ENCODE data around the gene ACOXL.
A peak's percentile ranks its signal among the peaks of the same experiment; 100 is the strongest.

The ACOXL gene

DNA sequence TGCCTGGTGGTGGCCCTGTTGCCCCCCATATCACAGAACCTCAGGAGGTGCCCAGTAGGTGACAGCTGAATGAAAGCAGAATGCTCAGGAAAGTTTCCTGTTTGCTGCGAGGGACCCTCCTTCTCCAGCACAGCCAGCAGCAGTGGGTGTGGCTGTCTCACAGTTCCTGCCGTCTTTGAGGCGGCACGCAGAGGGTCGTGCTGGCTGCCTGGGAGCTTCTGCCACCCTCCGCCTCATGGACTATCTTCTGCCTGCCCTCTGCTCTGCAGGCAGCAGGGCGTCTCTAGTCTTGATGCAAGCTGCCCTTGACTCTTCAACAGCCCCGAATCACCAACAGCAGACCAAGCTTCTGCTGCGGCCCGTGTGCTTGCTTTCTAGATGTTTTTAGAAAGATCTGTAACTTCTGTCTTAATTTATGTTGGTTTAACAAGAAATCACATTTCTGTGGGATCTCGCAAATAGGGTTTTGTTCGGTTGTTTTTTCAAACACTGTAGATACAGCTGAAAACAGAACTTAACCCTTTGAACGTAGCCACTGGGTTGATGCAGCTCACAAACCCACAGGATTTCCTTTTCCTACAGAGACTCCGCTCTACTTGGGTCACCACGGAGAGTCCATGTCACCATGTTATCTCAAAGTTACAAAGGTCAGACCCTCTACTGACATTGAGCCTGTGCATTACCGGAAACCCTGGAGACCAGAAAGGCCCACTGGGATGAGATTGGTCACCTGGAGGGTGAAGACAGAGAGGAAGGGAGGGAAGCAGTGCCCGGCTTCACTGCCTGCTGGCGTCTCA is 144.9 kb downstream of the ACOXL start:
- DNase-seq, result no peak

DNA sequence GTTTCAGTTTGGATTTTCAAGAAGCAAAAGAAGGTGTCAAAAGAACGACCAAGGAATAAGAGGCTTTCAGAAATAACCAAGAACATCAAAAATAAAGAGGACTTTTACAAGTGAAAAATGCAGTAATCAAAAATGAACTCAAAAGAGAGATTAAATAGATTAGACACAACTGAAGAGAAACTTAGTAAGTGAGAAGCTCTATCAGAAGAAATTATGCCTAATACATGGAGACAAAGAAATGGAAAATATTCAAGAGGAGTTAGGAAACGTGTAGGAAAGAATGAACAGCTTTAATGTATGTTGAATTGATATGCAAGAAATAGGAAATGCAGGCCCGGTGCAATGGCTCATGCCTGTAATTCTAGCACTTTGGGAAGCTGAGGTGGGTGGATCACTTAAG is 145.8 kb downstream of the ACOXL start:
- DNase-seq, result no peak

DNA sequence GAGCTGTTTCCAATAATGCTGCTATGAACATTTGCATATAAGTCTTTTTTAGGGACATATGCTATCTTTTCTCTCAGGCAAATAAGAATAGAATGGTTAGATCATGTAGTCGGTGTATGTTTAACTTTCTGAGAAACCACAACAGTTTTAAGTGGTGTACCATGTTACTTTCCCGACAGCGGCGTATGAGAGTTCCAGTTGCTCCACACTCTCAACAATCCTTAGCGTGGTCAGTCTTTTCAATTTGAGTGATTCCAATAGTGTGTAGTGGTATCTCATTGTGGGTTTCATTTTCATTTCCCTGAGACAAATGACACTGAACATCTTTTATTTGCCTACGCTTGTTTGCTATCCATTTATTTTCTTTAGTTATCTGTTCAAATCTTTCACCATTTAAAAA is 149.5 kb downstream of the ACOXL start:
- no peak for DNase-seq

DNA sequence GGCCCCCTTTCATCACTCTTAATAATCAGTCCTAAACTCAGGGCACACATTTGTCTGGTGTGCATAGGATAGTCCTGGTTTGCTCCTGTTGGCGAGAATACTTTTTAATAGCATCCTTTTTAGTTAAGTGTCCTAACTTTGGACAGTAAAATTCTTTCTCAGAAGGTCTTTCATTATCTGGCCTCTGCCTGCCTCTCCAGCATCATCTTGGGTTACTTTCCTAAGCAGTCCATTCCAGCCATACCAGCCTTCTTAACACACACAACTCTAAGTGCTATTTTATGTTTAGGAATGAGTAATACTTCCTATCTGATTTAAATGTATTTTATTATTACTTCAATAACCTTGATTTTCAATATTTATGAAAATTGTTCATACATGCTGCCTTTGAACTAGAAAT is 151.0 kb downstream of the ACOXL start:
- DNase-seq, result peak; percentile 19

DNA sequence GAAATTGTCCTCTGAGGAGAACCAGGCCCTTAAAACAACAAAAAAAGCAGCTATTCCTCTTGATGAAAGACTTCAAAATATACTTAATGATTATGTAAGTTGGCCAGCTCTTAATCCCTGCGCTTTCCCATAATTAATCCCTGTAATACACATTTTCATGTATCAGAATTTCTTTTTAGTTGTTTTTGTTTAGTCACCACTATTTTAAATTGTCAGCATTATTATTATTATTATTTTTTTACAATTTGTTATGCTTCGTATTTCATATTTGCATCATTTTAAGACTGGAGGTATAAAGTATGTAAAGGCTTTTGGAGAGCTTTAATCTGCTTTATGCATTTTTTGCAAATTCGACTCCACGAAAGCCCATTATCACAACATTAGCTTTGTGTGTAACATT is 152.9 kb downstream of the ACOXL start:
- DNase-seq, result no peak

DNA sequence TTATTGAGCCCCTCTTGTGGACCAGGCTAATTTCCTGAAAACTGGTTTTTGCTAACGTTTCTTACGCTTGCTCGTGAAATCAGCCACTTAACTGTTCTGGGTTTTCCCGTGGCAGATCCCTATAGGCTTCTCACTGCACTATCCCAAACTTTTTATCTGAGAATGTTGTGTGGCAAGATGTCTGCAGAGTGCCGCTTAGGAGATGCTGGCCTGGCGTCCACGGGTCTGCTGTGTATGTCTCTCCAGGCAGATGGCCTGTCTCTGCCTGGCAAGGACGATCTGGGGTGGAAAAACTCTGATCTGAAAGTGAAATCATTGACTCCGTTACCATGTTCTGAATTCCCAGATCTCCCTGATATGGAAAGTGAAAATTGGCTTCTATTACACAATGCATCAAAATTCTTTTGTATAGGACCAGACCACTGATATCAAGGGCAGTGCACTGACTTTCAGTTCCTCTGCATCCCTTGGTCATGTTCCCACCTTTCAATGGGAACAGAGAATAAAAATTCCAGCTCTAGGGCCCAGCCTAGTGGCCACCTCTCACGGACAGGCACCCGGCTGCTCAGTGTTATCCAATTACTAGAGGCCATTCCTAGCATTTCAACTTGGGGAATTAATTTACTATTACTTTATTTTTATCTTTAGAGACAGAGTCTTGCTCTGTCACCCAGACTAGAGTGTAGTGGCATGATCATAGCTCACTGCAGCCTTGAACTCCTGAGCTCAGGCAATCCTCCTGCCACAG is 154.6 kb downstream of the ACOXL start:
- DNase-seq, result no peak

DNA sequence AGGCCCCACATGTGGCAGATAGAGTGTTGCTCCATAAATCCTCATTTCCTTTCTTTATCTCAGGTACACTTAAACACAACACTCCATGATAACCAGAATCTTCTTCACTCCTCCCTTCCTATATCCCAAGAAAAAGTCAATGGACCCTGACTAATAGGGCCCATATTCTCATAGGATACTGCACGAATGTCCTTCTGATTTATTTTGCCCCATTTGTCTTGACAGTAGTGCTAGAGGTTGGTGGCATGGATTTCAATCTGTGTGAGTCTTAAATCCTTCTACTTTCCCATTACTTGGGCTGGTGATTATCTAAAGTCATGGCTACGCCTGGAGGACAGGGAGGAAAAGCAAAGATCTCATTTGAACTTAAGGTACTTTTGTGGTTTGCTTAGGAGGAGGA is 156.0 kb downstream of the ACOXL start:
- DNase-seq, result no peak

DNA sequence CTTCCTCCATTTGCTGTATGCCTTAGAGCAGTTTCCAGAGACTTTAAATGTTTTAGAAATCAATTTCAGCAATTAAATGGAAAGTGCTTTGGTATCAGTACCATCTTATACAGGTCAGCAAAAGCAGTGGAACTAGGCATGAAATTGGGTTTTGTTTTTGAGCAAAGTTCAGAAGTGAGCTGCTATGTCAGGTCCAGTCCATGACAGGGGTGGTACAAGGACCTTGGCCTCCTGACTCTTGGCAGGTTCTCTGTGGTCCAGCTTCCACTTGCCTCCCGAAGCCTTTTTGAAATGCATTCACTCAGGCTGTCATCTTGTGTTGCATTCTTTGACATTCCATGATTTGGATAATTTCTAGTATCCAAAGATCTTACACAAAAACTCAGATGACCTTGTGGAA is 159.3 kb downstream of the ACOXL start:
- no peak for DNase-seq

DNA sequence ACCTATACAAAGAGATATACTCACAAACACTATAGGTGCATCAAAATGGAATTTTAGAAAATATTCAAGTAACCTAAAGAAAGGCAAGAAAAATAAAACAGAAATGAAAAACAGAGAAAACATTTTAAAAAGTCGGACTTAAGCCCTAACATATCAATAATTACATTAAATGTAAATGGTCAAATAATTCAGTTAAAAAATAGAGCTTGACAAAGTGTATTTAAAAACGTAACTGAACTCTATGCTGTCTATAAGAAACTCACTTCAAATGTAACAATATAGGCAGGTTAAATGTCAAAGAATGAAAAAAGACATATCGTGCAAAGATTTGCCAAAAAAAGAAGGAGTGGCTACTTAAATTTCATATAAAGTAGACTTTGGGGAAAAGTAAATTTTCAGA is 163.9 kb downstream of the ACOXL start:
- no peak for DNase-seq

DNA sequence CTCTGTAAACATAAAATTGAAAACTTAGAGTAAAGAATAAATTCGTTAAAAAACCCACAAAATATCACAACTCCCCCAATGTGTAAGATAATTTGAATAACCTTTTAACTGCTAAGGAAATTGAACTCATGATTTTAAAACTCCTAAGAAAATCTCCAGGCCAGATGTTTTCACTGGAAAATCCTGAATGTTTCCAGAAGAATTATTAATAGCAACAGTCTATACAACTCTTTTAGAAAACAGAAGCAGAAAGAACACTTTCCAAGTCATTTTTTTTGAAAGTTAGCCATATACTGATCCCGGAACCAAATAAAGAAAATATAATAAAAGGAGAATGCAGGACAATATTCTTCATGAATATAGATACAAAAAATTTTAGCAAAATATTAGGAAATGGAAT is 165.6 kb downstream of the ACOXL start:
- DNase-seq, result no peak

DNA sequence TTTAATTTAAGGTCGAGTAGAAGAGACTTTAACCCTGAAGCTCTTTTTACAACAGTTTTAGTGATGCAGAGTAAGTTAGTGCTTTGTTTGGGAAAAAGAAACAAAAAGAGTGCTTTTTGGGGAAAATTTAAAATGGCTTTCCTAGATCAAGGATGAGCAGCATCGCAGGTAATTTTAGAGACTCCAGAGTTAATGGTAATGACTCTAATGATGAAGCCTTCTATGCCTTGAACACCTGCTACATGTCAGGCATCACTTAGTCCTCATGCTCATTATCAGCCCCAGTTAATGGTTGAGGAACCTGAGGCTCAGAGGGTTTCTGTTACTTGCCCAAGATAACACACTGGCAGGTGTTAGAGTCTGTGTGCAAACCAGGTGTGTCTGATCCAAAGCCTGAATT is 167.8 kb downstream of the ACOXL start:
- no peak for DNase-seq

DNA sequence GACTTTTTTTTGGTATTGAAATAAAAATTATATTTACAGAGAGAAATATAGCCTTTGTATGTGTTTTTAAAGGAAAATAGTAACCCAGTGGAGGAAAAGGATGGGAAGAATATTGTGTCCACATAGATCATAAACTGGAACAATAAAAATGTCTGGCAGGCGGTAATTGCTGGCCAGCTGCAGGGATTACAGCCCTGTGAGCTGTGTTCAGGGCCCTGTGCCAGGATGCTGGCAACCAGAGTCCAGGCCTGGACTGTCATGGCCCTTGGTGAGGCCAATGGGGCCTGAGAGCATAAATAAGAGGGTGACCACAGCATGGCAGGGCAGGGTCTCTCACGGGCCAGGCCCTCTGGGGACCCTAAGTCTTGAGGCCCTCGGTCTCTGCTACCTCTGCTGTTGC is 171.2 kb downstream of the ACOXL start:
- DNase-seq, result no peak

DNA sequence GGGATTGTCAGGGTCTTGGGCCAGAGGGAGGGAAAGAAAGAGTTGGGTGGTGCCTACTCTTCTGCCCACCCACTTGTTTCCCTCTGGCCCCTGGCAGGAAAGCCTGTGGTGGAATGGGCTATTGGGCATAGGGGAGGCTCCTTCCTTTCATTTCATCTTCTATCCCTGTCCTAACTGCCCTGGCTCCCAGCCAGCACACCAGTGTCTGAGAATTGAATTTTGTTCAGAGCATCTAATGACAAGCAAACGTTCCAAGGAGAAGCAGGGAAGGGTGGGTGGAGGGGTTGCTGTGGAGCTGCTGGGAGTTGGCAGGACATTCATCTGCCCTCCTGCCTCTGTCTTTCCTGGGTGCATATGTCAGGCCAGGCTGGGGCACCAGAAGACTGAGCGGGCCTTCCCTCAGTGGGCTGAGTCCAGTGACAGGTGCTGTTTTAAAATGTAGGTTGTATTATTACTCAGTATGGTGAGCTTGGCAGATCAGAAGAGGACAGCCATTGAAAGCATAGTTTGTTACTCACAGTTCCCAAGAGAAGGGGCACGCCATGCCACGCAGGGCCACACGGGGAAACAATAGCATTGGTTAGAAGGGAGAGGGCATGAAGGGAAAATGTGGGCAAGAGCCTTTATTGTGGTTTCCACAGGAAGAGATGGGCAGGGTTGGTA is 171.9 kb downstream of the ACOXL start:
- DNase-seq, result no peak

DNA sequence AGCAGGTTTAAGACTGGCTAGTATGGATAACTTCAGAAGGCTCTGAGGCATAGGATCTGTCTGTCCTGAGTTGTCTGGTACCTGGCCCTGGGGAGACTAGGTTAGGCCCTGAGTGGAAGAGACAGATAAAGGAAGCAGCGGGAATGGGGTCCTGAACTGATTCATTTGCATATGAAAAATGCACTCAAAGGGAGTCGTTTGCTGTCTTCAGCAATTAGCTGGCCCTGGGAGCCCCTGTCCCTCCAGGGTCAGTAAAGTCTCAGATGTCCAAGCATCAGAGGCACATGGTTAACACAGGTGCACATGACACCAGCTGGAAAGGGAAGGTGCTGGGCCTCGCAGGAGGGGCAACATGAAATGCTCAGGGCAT is 172.4 kb downstream of the ACOXL start:
- no peak for DNase-seq

DNA sequence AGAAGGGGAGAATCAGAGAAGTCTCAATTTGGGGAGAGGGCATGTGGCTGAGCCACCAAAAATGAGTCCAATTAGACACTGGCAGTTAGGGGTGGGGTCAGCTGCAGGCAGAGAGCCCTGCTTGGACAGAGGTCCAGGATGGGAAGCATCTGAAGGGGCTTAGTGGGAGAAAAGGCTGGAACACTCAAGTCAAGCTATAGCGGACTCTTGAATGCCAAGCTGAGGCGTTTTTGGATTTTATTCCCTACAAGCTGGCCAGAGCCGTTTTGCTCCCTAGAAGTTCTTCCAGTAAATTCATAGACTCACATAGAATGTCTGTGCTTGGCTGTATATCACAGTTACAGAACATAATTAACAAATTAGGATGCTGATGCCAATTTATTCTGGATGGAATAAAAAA is 172.8 kb downstream of the ACOXL start:
- no peak for DNase-seq

DNA sequence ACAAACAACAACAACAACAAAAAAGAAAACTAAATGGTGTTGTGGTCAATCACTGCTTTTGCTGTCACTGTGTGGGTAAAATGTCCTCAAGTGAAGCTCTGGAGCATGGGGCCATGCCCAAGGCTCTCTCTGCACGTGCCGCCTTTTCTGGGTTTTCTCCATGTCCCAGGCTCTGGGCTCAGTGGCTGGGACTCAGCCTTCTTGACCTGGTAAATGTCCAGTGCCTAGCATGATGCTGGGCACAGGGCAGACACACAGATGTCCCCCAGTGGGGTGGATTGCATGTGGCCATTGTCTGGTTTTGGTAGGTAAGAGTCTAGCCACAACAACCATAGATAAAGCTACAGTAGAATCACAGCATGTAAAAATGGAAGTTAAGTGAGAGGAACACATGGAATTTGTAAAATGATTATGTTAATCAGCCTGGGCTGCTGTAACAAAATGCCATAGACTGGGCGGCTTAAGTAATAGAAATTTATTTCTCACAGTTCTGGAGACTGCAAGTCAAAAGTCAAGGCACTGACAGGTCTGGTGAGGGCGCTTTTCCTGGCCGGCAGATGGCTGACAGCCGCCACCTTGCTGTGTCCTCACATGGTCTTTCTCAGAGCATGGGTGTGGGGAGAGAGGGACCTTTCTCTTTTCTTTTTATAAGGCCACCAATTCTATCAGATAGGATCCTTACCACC is 174.4 kb downstream of the ACOXL start:
- no peak for DNase-seq

DNA sequence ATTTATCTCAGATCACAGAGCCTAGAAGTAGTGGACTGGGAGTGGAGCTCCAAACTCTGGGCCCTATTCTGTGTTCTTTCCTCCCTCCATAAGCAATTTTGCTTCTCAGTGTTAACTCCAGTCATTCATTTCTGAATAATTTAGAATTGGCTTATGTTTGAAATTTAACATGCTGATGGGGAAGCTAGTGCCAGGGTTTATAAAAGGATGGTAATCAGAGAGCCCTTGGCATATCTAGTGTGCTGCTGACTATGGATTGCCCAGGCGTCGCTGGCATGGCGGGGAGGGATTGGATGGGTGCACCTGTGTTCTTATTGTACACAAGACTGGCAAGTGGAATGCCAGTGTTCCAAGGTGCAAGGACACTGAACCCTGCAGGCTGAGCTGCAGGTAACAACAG is 177.1 kb downstream of the ACOXL start:
- no peak for DNase-seq

DNA sequence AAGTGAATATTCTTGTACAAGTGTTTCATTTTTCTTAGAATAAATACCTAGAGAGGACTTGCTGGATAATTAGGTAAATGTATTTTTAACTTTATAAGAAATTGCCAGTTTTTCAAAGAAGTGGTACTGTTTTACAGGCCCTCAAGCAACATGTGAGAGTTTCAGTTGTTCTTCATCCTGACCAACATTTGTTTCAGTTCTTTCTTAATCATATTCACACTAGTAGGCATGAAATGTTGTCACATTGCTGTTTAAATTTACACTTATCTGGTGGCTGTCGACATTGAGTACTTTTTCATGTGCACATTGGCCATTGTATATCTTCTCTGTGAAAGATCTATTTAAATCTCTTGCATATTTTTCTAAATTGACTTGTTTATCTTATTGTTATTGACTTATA is 178.1 kb downstream of the ACOXL start:
- no peak for DNase-seq

DNA sequence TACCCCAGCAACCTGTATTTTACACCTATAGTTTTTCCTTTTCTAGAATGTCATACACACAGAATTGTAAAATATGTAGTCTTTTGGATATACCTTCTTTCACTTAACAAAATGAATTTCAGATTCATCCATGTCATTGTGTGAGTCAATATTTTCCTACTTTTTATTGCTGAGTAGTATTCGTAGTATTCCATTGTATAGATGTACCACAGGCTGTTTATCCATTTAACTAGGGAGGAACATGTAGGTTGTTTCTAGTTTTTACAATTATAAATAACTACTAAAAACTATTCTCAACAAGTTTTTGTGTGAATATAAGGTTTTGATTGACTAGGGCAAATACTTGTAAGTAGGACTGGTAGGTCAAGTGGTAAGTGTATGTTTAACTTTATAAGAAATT is 187.4 kb downstream of the ACOXL start:
- DNase-seq, result no peak

DNA sequence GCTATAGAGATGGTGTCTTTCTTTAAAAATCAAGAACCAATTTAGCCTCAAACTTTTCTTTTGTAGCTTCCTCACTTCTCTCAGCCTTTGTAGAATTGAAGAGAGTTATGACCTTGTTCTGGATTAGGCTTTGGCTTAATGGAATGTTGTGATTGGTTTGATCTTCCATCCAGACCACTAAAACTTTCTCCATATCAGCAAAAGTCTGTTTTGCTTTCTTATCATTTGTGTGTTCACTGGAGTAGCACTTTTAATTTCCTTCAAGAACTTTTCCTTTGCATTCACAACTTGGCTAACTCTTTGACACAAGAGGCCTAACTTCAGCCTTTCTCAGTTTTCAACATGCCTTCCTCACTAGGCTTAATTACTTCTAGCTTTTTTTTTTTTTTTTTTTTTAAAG is 193.1 kb downstream of the ACOXL start:
- DNase-seq, result no peak

DNA sequence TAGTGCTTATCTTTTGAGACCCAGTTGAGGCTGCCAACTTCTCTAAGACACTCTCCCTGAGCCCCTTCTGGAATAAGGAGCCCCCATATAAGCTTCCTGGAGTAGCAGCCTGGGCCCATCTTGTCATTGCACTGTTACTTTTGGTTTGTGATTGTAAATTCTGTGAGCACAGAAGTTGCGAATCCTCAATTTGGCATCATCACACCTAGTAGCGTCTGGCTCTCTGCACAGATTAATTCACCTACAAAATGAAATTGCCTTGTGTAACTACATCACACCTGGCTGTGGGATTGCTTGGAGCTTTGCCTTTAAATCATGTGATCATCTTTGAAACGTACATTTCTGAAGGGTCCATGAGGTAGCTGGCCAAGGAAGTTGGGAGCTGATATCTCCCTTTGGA is 195.2 kb downstream of the ACOXL start:
- DNase-seq, result no peak

DNA sequence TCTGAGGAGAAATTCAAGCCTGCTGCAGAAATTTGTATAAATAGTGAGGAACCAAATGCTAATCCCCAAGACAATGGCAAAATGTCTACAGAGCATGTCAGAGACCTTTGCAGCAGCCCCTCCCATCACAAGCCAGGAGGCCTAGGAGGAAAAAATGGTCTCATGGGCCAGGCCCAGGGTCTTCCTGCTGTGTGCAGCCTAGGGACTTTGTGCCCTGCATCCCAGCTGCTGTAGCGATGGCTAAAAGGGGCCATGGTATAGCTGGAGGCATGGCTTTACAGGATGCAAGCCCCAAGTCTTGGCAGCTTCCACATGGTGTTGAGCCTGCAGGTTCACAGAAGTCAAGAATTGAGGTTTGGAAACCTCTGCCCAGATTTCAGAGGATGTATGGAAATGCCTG is 197.2 kb downstream of the ACOXL start:
- DNase-seq, result no peak

DNA sequence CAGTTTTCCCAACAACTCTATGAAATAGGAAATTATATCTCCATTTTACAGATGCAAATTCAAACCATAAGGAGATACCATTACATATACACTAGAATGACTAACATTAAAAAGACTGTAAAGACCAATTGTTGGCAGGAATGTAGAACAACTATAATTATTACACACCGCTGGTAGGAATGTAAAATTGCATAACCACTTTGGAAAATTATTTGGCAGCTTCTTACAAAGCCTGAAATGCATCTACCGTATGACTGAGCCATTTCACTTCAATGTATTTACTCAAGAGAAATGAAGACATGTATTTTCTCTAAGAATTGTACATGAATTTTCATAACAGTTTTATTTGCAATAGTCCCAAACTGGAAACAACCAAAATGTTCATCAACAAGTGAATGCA is 199.3 kb downstream of the ACOXL start:
- DNase-seq, result peak; percentile 42

All from fibroblast of skin of scalp (primary cell).